ENCODE results near the gene RPS16. TPM values are rescaled to one million over a fixed set of nuclear protein-coding genes. Genes with fewer than 3 reads are reported as not detected.

RPS16 gene
- 1,453 TPM for total RNA-seq

GRCh38 chr19:39435499-39436349, at the start of gene RPS16:
Gene RPS16 (minus strand): TSS chr19:39435949. CDS start chr19:39435895, 54 bp downstream.
- Histone ChIP-seq H3K4me3 (peak within 1 kb of the TSS; percentile 72 to 82), H3K4me1 (peaks cover 10 to 23% of the 10 kb centered on the region in 2 donors), H3K36me3 (peaks cover 25 to 40% of the 10 kb centered on the region in 2 donors), H3K27ac (peak within 1 kb of the TSS; percentile 72 to 85), H3K27me3 (no peaks in the 10 kb centered on the region), H3K9me3 (no peaks in the 10 kb centered on the region)
- no peak for TF ChIP-seq CTCF (IDR thresholded peaks at IDR 0.05)
- peak; percentile 92 to 99 for DNase-seq (ENCODE audit: low spot score in 2 of 2)
- intact Hi-C loops (cut with DNase I): loop anchor here (1.0 to 2.0 kb wide), 5 partner anchors 10 to 93 kb away; partner anchors contain the start of genes MED29, PAF1, PLEKHG2 and SAMD4B

- no peak overlapping the region for H3K27ac ChIP-seq
- no peak for DNase-seq (ENCODE audit: low spot score in 2 of 2)
- intact Hi-C loops (cut with DNase I): no loop called here
- no peak for TF ChIP-seq CTCF (IDR thresholded peaks at IDR 0.05)
- peaks cover 4 to 12% of the 10 kb centered on the region in 2 donors for H3K4me1 ChIP-seq
- H3K36me3 ChIP-seq: peaks cover 30 to 44% of the 10 kb centered on the region in 2 donors
- H3K27me3 ChIP-seq: no peaks in the 10 kb centered on the region
- no peaks in the 10 kb centered on the region for H3K9me3 ChIP-seq
- no peak overlapping the region for H3K4me3 ChIP-seq
Observed at GRCh38 chr19:39483141-39483540, 47.4 kb upstream of the RPS16 start.

- no peak for TF ChIP-seq CTCF (IDR thresholded peaks at IDR 0.05)
- Histone ChIP-seq H3K27me3 (no peaks in the 10 kb centered on the region), H3K9me3 (no peaks in the 10 kb centered on the region), H3K4me1 (peaks cover 4 to 12% of the 10 kb centered on the region in 2 donors), H3K36me3 (peaks cover 16 to 30% of the 10 kb centered on the region in 2 donors), H3K4me3 (peak overlapping the region; percentile 68 to 83), H3K27ac (no peak overlapping the region)
- no peak for DNase-seq (ENCODE audit: low spot score in 2 of 2)
- intact Hi-C loops (cut with DNase I): loop anchor here (2.0 kb wide), 3 partner anchors 37 to 91 kb away; partner anchors contain the start of genes MED29, PAF1 and SUPT5H
Observed at GRCh38 chr19:39481676-39482075, 45.9 kb upstream of the RPS16 start.

GRCh38 chr19:39481229-39481545, 45.4 kb upstream of the RPS16 start:
- Histone ChIP-seq H3K9me3 (no peaks in the 10 kb centered on the region), H3K4me1 (peaks cover 4 to 12% of the 10 kb centered on the region in 2 donors), H3K36me3 (peaks cover 12 to 30% of the 10 kb centered on the region in 2 donors), H3K27me3 (no peaks in the 10 kb centered on the region), H3K27ac (peak overlapping the region; percentile 38 to 82), H3K4me3 (peak overlapping the region; percentile 68 to 83)
- DNase-seq (ENCODE audit: low spot score in 2 of 2): no peak
- intact Hi-C loops (cut with DNase I): loop anchor here (2.0 kb wide), 3 partner anchors 36 to 90 kb away; partner anchors contain the start of genes MED29, PAF1 and SUPT5H
- TF ChIP-seq CTCF (IDR thresholded peaks at IDR 0.05): no peak

- H3K4me3 ChIP-seq: peak within 1 kb of the TSS; percentile 68 to 83
- DNase-seq (ENCODE audit: low spot score in 2 of 2): peak; percentile 79 to 98
- H3K27ac ChIP-seq: peak within 1 kb of the TSS; percentile 38 to 82
- H3K9me3 ChIP-seq: no peaks in the 10 kb centered on the region
- H3K4me1 ChIP-seq: peaks cover 4 to 12% of the 10 kb centered on the region in 2 donors
- peaks cover 14 to 30% of the 10 kb centered on the region in 2 donors for H3K36me3 ChIP-seq
- intact Hi-C loops (cut with DNase I): loop anchor here (1.0 to 2.0 kb wide), 4 partner anchors 36 to 90 kb away; partner anchors contain the start of genes EID2B, MED29, PAF1 and SUPT5H
- no peak for TF ChIP-seq CTCF (IDR thresholded peaks at IDR 0.05)
- H3K27me3 ChIP-seq: no peaks in the 10 kb centered on the region
Observed at GRCh38 chr19:39480337-39481228, 44.8 kb upstream of the RPS16 start, which contains the start of gene TIMM50. Gene TIMM50 (plus strand): TSS chr19:39480838. CDS start chr19:39480854, 16 bp downstream.
